ENCODE measurements around the gene GMDS. TPM values are rescaled to one million over a fixed set of nuclear protein-coding genes. Genes with fewer than 3 reads are reported as not detected.

The GMDS gene
- total RNA-seq, 4 donors from 2014 or later, result 8.7 to 23.1 (median 18.4) TPM

DNA sequence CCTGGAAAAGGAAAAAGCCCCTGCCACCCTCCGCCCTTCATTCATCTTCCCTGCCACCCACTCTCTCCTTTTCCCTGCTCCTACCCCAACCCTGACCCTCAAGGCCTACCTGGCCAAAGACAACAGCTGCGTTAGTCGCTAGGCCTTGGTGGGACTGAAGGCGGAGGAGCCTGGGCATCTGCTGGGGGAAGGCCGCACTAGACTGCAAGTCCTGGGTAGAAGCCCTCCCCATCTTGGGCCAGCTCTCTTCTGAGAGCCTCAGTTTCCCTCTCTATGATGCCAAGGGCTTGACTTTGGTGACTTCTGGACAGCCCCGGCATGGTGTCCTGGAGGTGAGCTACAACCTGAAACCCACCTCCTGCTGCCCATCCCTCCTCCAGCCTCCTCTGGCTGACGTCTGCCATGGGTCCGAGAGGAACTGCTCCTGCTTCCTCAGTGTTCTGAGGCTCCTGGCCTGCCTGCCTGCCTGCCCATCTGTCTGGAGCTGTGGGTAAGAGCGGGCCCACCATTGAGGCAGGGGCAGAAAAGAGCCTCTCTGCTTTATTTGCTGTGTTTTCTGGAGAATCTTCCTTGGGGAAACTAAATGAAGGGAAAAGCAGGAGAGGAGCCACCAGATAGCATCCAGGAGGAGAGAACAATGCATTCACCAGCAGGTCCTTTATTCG, 643.2 kb downstream of the GMDS start:
- 91 to 95% methylated on average over 10 of the region's 10 CpGs for WGBS, 2 donors
- no peak overlapping the region for H3K4me3 ChIP-seq (ENCODE audit: low read depth, poor library complexity, severe bottlenecking)
- DNase-seq (ENCODE audit: low spot score in 2 of 2), result no peak
- TF ChIP-seq POLR2A (IDR thresholded peaks at IDR 0.05), result no peak
- TF ChIP-seq, protein P1, sequence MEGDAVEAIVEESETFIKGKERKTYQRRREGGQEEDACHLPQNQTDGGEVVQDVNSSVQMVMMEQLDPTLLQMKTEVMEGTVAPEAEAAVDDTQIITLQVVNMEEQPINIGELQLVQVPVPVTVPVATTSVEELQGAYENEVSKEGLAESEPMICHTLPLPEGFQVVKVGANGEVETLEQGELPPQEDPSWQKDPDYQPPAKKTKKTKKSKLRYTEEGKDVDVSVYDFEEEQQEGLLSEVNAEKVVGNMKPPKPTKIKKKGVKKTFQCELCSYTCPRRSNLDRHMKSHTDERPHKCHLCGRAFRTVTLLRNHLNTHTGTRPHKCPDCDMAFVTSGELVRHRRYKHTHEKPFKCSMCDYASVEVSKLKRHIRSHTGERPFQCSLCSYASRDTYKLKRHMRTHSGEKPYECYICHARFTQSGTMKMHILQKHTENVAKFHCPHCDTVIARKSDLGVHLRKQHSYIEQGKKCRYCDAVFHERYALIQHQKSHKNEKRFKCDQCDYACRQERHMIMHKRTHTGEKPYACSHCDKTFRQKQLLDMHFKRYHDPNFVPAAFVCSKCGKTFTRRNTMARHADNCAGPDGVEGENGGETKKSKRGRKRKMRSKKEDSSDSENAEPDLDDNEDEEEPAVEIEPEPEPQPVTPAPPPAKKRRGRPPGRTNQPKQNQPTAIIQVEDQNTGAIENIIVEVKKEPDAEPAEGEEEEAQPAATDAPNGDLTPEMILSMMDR (IDR thresholded peaks at IDR 0.05), result no peak
- intact Hi-C loops (cut with DNase I; ENCODE audit: low total_unique reads), result loop anchor here (5.0 kb wide), 1 partner anchor 500 kb away; no protein-coding TSS in a partner anchor

DNA sequence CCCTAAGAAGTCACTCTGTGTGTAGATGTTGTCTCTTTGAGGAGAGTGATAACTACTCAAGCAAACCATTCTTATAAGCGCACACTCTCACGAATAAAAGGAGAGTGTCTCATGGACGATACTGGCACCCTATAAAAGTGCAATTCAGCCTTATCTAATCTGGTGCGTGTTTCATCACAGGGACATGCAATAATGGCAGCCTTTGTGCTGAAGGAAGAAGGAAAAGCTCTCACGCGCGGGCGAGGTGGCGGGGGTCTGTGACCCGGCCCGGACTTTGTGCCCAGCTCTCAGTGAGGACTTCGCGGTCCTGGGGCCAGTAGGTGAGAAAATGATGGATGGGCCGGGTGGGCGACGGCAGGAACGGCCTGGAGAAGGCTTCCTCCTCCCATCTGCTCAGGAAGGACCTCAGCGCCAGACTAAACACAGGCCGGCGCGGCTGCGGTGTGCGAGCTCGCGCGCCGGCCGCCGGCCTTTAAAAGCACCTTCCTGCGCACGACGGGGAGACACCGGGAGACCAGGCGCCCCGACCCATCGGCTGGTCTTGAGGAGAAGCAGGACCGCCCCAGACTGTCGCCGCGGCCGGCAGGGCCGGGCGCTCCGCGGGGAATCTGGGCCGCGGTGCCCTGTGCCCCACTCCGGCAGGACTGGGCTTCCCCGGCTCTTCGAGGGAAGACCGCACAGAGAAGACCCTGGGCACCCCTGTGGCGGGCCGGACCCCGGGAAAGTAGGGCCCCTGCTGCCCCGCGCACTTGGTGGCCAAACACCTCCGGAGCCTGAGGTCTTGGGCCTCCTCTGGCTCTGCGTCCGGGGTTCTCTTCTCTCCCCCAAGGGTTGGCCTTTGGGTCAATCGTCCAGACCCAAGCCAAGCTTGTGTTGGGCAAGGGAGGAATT, 644.0 kb downstream of the GMDS start:
- TF ChIP-seq, protein P1 (IDR thresholded peaks at IDR 0.05), result no peak
- no peak for TF ChIP-seq POLR2A (IDR thresholded peaks at IDR 0.05)
- DNase-seq (ENCODE audit: low spot score in 2 of 2), result no peak
- H3K4me3 ChIP-seq (ENCODE audit: low read depth, poor library complexity, severe bottlenecking), result no peak overlapping the region
- WGBS, 2 donors, result 68 to 71% methylated on average over 45 to 49 of the region's 60 CpGs
- intact Hi-C loops (cut with DNase I; ENCODE audit: low total_unique reads), result loop anchor here (5.0 kb wide), 1 partner anchor 501 kb away; no protein-coding TSS in a partner anchor

DNA sequence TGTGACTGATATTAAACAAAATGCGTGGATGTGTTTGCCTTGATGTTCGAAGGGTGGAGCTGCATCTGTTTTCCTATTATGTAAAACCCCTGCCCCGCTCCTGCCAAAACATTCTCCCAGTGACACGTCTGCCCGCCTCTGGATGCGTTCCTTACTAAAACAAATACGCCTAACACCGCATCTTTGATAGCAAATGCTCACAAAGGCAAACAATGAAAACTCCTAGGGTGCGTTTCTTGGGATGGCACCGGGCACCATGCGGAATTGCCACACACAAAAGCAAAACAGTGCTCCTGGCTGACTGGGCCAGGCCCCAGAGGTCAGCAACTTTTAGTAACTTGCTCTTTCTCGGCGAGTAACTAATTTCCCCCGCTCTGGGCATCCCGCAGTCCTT, 644.6 kb downstream of the GMDS start:
- TF ChIP-seq, protein P1 (IDR thresholded peaks at IDR 0.05), result no peak
- no peak for TF ChIP-seq POLR2A (IDR thresholded peaks at IDR 0.05)
- no peak overlapping the region for H3K4me3 ChIP-seq (ENCODE audit: low read depth, poor library complexity, severe bottlenecking)
- WGBS, 2 donors, result 72 to 73% methylated on average over 15 of the region's 15 CpGs
- intact Hi-C loops (cut with DNase I; ENCODE audit: low total_unique reads), result loop anchor here (5.0 kb wide), 1 partner anchor 502 kb away; no protein-coding TSS in a partner anchor
- no peak for DNase-seq (ENCODE audit: low spot score in 2 of 2)

- WGBS, 2 donors, result 60 to 63% methylated on average over 3 of the region's 3 CpGs
- TF ChIP-seq POLR2A (IDR thresholded peaks at IDR 0.05), result no peak
- TF ChIP-seq, protein P1 (IDR thresholded peaks at IDR 0.05), result no peak
Measured at GRCh38 chr6:1600063-1600763, 645.2 kb downstream of the GMDS start.

GRCh38 chr6:1599469-1599868, 645.9 kb downstream of the GMDS start:
- DNase-seq (ENCODE audit: low spot score in 2 of 2), result no peak
- H3K4me3 ChIP-seq (ENCODE audit: low read depth, poor library complexity, severe bottlenecking), result no peak overlapping the region
- intact Hi-C loops (cut with DNase I; ENCODE audit: low total_unique reads), result no loop called here
- TF ChIP-seq, protein P1 (IDR thresholded peaks at IDR 0.05), result no peak
- TF ChIP-seq POLR2A (IDR thresholded peaks at IDR 0.05), result no peak
- WGBS, 2 donors, result 90 to 91% methylated on average over 10 of the region's 10 CpGs

More at GRCh38 chr6:1600063-1600763, 645.2 kb downstream of the GMDS start:
- no peak overlapping the region for H3K4me3 ChIP-seq (ENCODE audit: low read depth, poor library complexity, severe bottlenecking)
- no peak for DNase-seq (ENCODE audit: low spot score in 2 of 2)
- intact Hi-C loops (cut with DNase I; ENCODE audit: low total_unique reads), result loop anchor here (5.0 kb wide), 1 partner anchor 502 kb away; no protein-coding TSS in a partner anchor
